Pancreas (tissue), 10 donors: ENCODE data around the gene FGA. TPM values are rescaled to one million over a fixed set of nuclear protein-coding genes. Genes with fewer than 3 reads are reported as not detected.
"Not testable (repeated sequence)": the region's sequence is repeated elsewhere in the genome, so short reads cannot be mapped to it uniquely, and the experiment has no call there.

Experiments
- ATAC-seq, 4 donors: fragments of 200-7000 bp; cut with Tn5 transposase; one replicate each; pipeline versions ENCODE4 v1.8.0 to v1.9.1; 2020; ENCODE audit warnings: mild to moderate bottlenecking in 4 of 4, moderate library complexity in 4 of 4
- DNase-seq, 6 donors: peaks; one replicate each; pipeline ENCODE4 v3.0.0-alpha.2; 2020
- FAIRE-seq: peaks from 2 replicates; lab custom pipeline; 2012; peaks lifted over from hg19 to GRCh38; lab: Jason Lieb, UNC
- H3K27ac ChIP-seq, 4 donors: fragments of 200-600 bp; sonication (generic); 1 replicate in 3 of 4; 2 replicates in 1 of 4; pipeline versions ENCODE4 v1.5.0 to v1.8.0; 2020
- H3K27me3 ChIP-seq, 4 donors: fragments of 200-600 bp; one replicate each; pipeline ENCODE4 v1.8.0; 2021
- H3K36me3 ChIP-seq, 3 donors: fragments of 200-600 bp; sonication (generic) in 1 of 3; one replicate each; pipeline versions ENCODE4 v1.5.0 to v1.8.0; 2020 to 2021
- H3K4me1 ChIP-seq, 3 donors: fragments of 200-600 bp; one replicate each; pipeline ENCODE4 v1.8.0; 2021
- H3K4me3 ChIP-seq, 4 donors: fragments of 200-600 bp; sonication (generic) in 2 of 4; one replicate each; pipeline versions ENCODE4 v1.5.0 to v1.8.0; 2020 to 2021
- H3K9me3 ChIP-seq, 4 donors: fragments of 200-600 bp; one replicate each; pipeline ENCODE4 v1.8.0; 2021
- WGBS, 2 donors: extraction: QIAGEN DNeasy Blood & Tissue Kit; methylation state at CpG; one replicate each; pipeline ENCODE4 v1.1.7; 2013; 5-methylcytosine and 5-hydroxymethylcytosine counted together
- intact Hi-C, 3 donors: fragments of 100-400 bp; cut with DNase I; formaldehyde crosslinking; loops; one replicate each; pipeline versions ENCODE4 v1.11.1 to v1.14.2; 2022
- polyA plus RNA-seq, 2 donors: library from polyadenylated mRNA; stranded (reverse); fragments of 200-250 nt; gene quantifications; one replicate each; pipeline ENCODE4 v1.2.3, GENCODE V29; 2013
- total RNA-seq, 6 donors: library from RNA; stranded (reverse); fragmentation: NEBNext Ultra II Directional in 4 of 6; extraction: Animal tissue kit (Norgen Biotek cat#: 25700) in 4 of 6; gene quantifications; one replicate each; pipeline versions ENCODE4 v1.2.1 to v1.2.4, GENCODE V29; 2021 to 2023
- TF ChIP-seq, protein P1 (sequence below), 4 donors: fragments of 200-600 bp; sonication (generic) in 3 of 4; IDR thresholded peaks; one replicate each; pipeline versions ENCODE4 v1.5.0 to v1.8.0; 2021; ENCODE audit warnings: antibody characterized with exemption in 4 of 4
- donor health status: healthy with polysubstance abuse.
- donor health status: DM: no; HTN: no; CAD: no; lungs with moderate emphysema.
- donor health status: DM: no; HTN: no; CAD: no.
- donor health status: control.
- donor health status: control.
- donor health status: Bipolar disorder and iron deficiency.
- donor health status: DM: yes; HTN: yes; CAD: no.
- donor health status: DM: no; HTN: no; CAD: no.
- donor health status: DM: no; HTN: no; CAD: no.
- donor health status: DM: yes; HTN: yes; CAD: no.

FGA gene
- total and polyA plus RNA-seq, 8 donors: 0.09 to 30.3 (median 7.7) TPM

DNA sequence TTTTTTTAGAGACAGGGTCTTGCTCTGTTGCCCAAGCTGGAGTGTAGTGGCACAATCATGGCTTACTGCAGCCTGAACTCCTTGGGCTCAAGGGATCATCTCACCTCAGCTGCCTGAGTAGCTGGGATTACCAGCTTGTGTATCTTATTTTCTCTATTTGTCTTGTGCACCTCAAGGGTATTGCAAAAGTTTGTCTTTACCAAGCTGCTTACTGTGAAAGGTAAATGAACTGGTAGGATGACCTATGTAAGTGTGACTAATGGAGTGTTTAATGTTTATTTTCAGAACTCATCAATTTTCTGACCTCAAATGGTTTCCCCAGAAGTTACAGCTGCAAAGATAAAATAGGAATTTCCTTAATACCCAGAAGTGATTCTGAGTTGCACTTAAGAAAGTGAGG is 5.3 kb upstream of the FGA start:
- H3K27me3 ChIP-seq: peaks cover 0 to 2% (median 0%) of the 10 kb centered on the region in 4 donors
- ATAC-seq (no peak), FAIRE-seq (no peak), DNase-seq (no peak)
- no peaks in the 10 kb centered on the region for H3K36me3 ChIP-seq
- TF ChIP-seq, protein P1, sequence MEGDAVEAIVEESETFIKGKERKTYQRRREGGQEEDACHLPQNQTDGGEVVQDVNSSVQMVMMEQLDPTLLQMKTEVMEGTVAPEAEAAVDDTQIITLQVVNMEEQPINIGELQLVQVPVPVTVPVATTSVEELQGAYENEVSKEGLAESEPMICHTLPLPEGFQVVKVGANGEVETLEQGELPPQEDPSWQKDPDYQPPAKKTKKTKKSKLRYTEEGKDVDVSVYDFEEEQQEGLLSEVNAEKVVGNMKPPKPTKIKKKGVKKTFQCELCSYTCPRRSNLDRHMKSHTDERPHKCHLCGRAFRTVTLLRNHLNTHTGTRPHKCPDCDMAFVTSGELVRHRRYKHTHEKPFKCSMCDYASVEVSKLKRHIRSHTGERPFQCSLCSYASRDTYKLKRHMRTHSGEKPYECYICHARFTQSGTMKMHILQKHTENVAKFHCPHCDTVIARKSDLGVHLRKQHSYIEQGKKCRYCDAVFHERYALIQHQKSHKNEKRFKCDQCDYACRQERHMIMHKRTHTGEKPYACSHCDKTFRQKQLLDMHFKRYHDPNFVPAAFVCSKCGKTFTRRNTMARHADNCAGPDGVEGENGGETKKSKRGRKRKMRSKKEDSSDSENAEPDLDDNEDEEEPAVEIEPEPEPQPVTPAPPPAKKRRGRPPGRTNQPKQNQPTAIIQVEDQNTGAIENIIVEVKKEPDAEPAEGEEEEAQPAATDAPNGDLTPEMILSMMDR (IDR thresholded peaks at IDR 0.05): no peak
- no peaks in the 10 kb centered on the region for H3K9me3 ChIP-seq
- H3K4me3 ChIP-seq: no peak overlapping the region
- no peaks in the 10 kb centered on the region for H3K4me1 ChIP-seq
- intact Hi-C loops: no loop called here
- no peak overlapping the region for H3K27ac ChIP-seq

DNA sequence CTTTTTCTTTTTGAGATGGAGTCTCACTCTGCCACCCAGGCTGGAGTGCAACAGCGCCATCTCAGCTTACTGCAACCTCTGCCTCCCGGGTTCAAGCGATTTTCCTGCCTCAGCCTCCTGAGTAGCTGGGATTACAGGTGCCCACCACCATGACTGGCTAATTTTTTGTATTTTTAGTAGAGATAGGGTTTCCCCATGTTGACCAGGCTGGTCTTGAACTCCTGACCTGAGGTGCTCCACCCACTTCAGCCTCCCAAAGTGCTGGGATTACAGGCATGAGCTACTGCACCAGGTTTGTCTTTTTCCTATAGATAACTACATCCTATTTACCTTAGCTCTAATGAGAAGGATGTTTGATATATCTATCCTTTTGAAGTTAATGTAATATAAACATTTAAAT is 3.8 kb upstream of the FGA start:
- H3K27me3 ChIP-seq, H3K9me3 ChIP-seq, intact Hi-C loops, ATAC-seq, H3K36me3 ChIP-seq, H3K27ac ChIP-seq, H3K4me3 ChIP-seq, FAIRE-seq, DNase-seq, H3K4me1 ChIP-seq: not testable (repeated sequence)
- WGBS, 2 donors: 76 to 95% methylated on average over 3 of the region's 3 CpGs

DNA sequence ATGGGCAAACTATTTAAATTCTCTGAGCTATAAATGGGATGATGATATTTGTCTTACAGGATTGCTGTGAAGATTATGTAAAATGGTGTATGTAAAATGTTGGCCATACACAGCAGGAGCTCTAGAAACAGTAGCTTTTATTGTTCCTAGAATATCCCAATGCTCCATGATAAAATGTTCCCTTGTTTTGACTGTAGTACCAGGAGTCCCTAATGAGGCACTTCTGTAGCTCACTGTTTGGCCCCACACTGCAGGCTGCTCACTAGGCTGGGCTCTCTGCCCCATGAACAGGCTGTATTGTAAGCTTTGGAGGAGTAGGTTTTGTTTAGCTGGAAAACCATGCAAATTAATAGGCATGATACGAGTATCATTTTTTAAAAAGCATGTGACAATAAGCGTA is 3.3 kb upstream of the FGA start:
- Histone ChIP-seq H3K27ac (no peak overlapping the region), H3K9me3 (no peaks in the 10 kb centered on the region), H3K4me3 (no peak overlapping the region), H3K36me3 (no peaks in the 10 kb centered on the region), H3K27me3 (peaks cover 0 to 3% (median 0%) of the 10 kb centered on the region in 4 donors), H3K4me1 (peaks cover 0 to 7% (median 0%) of the 10 kb centered on the region in 3 donors)
- intact Hi-C loops: no loop called here
- TF ChIP-seq, protein P1 (IDR thresholded peaks at IDR 0.05): no peak
- WGBS, 2 donors: 37 to 45% methylated on average over 2 of the region's 2 CpGs
- no peak for FAIRE-seq
- no peak for DNase-seq
- ATAC-seq: no peak

DNA sequence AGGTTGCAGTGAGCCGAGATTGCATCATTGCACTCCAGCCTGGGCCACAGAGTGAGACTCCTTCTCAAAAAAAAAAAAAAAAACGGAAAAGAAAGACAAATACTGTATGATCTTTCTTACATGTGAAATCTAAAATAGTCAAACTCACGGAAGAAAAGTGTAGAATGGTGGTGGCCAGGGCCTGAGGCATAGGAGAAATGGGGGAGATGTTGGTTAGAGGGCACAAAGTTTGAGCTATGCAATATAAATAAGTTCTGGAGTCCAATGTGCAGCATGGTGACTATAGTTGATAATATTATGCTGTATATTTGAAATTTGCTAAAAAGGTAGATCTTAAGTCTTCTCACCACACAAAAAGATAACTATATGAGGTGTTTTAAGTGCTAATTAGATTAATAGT is 1.3 kb upstream of the FGA start:
- 62 to 71% methylated on average over 3 of the region's 3 CpGs for WGBS, 2 donors
- no peaks in the 10 kb centered on the region for H3K36me3 ChIP-seq
- peaks cover 0 to 3% (median 0%) of the 10 kb centered on the region in 4 donors for H3K27me3 ChIP-seq
- H3K9me3 ChIP-seq: no peaks in the 10 kb centered on the region
- intact Hi-C loops: no loop called here
- TF ChIP-seq, protein P1 (IDR thresholded peaks at IDR 0.05): no peak
- H3K4me1 ChIP-seq: peaks cover 0 to 7% (median 0%) of the 10 kb centered on the region in 3 donors
- H3K27ac ChIP-seq: no peak overlapping the region
- FAIRE-seq (no peak), DNase-seq (no peak), ATAC-seq (no peak)
- H3K4me3 ChIP-seq: no peak overlapping the region

DNA sequence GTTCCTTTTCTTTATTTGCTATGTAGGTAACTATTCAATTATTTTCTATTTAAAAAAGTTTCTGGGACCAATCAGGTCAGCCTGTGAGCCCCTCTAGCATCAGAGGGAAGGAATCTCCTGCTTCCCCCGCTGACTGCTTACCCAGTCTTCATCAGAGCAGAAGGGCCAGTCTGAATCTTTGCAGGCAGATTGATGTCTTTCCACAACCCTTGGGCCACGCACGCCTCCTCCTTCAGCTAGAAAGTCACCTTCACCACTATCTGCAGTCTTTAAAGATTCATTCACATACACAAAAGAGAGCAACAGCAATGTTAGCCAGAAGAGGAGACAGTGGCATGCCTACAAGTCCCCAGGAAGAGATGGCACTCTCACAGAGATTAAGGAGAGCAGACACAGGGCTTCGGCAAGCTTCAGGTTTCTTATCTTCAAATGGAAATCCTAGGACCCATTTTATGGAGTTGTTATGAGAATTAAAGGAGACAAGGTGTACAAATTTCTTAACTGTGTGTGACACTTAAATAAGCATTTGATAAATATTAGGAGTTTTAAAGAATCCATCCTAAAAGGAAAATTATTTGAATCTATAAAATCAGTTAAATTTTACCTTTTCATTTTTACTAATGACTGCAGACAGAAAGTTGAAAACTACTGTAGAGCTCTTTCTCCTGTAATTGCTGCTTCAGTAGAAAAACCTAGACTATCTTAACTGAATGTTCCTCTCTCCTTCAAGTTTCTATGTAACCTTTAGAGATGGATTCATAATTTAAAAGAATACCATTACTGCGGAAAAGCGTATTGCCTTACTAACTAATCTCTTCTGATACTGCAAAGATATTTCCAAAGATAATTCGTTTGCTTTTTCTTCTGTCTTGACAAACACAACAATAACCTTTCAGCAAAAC is 995 bp downstream of the FGA start:
- H3K27ac ChIP-seq: no peak overlapping the region
- WGBS, 2 donors: 70 to 74% methylated on average over 7 of the region's 7 CpGs
- intact Hi-C loops: no loop called here
- peaks cover 0 to 3% (median 0%) of the 10 kb centered on the region in 4 donors for H3K27me3 ChIP-seq
- peaks cover 0 to 7% (median 0%) of the 10 kb centered on the region in 3 donors for H3K4me1 ChIP-seq
- ATAC-seq: no peak
- no peaks in the 10 kb centered on the region for H3K36me3 ChIP-seq
- H3K4me3 ChIP-seq: no peak overlapping the region
- no peak for DNase-seq
- H3K9me3 ChIP-seq: no peaks in the 10 kb centered on the region
- no peak for FAIRE-seq
- TF ChIP-seq, protein P1 (IDR thresholded peaks at IDR 0.05): no peak
